ENCODE results near the gene SIRT6. TPM values are rescaled to one million over a fixed set of nuclear protein-coding genes. Genes with fewer than 3 reads are reported as not detected.
"Not testable (repeated sequence)": the region's sequence is repeated elsewhere in the genome, so short reads cannot be mapped to it uniquely, and the experiment has no call there.

SIRT6 gene
- total RNA-seq, 1 experiment from 2014 or later = 22.2 TPM

GRCh38 chr19:4151623-4152022 lies 30.7 kb downstream of the SIRT6 start:
- no peak overlapping the region for H3K4me2 ChIP-seq
- no peak overlapping the region for H3K4me3 ChIP-seq
- no peaks in the 10 kb centered on the region for H3K9me2 ChIP-seq (ENCODE audit: insufficient read depth)
- TF ChIP-seq EZH2 (IDR thresholded peaks at IDR 0.05; ENCODE audit: low read depth) = no peak
- TF ChIP-seq CTCF (conservative IDR thresholded peaks at IDR 0.05) = no peak
- intact Hi-C loops (cut with micrococcal nuclease; ENCODE audit: unreplicated experiment) = loop anchor here (2.0 kb wide), 1 partner anchor 15 kb away; no protein-coding TSS in a partner anchor
- ChIA-PET POLR2A (ENCODE audit: unreplicated experiment) (no interaction called here), CTCF (no interaction called here)
- H3K79me2 ChIP-seq (ENCODE audit: low read depth) = no peaks in the 10 kb centered on the region
- H3K4me1 ChIP-seq (replicated peaks; ENCODE audit: insufficient read depth) = no peaks in the 10 kb centered on the region
- no peak overlapping the region for H3K27ac ChIP-seq
- H3K9me3 ChIP-seq (ENCODE audit: insufficient read depth, low read depth) = no peaks in the 10 kb centered on the region
- H3F3A ChIP-seq (ENCODE audit: insufficient read depth, low read depth) = no peaks in the 10 kb centered on the region
- no peaks in the 10 kb centered on the region for H4K20me1 ChIP-seq (ENCODE audit: insufficient read depth)
- no peak overlapping the region for H2AFZ ChIP-seq
- H3K27me3 ChIP-seq (ENCODE audit: insufficient read depth, low read depth) = no peaks in the 10 kb centered on the region
- no peaks in the 10 kb centered on the region for H3K36me3 ChIP-seq (ENCODE audit: low read depth)
- BruUV-seq (replicated peaks) = no TSS peak
- no peak for DNase-seq

DNA sequence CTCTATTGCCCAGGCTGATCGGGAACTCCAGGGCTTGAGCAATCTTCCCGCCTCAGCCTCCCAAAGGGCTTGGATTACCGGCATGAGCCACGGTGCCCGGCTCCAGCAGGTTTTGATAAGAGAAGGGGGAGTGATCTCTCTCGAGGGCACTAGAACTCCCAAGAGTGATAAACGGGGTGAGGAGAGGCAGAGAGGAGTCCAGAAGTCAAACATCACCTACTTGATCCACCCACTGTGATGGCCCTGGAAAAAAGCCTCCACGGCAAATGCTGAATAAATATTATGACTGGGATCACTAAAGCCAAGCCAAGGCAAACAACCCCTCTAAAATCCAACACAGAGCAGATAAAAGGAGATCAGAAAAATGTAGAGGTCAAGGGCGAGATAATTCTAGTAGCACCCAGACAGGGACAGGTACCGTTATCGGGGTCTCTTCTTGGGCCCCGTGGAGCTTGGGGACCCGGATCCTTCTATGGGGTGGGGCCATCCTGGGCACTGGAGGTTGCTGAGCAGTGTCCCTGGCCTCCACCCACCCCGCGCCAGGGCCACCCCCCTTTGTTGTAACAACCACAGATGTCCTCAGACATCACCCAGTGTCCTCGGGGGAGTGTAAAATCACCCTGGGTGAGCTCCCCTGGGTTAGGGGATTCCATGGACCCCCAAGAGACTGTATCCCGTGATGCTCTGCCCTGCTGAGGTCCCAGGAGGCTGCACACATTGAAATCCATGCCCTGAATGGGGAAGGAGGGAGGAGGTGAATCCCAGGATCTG lies 32.7 kb downstream of the SIRT6 start:
- TF ChIP-seq EZH2 (IDR thresholded peaks at IDR 0.05; ENCODE audit: low read depth) = no peak
- no peak overlapping the region for H3K4me2 ChIP-seq
- no peak overlapping the region for H3K27ac ChIP-seq
- DNase-seq = no peak
- H3K27me3 ChIP-seq (ENCODE audit: insufficient read depth, low read depth) = no peaks in the 10 kb centered on the region
- H3K9me3 ChIP-seq (ENCODE audit: insufficient read depth, low read depth) = no peaks in the 10 kb centered on the region
- BruUV-seq (replicated peaks) = no TSS peak
- no peaks in the 10 kb centered on the region for H4K20me1 ChIP-seq (ENCODE audit: insufficient read depth)
- H3K36me3 ChIP-seq (ENCODE audit: low read depth) = no peaks in the 10 kb centered on the region
- no peak overlapping the region for H3K4me3 ChIP-seq
- H3K79me2 ChIP-seq (ENCODE audit: low read depth) = no peaks in the 10 kb centered on the region
- intact Hi-C loops (cut with micrococcal nuclease; ENCODE audit: unreplicated experiment) = loop anchor here (10.0 kb wide), 1 partner anchor 85 kb away; the partner anchor contains the start of gene ZBTB7A
- H2AFZ ChIP-seq = no peak overlapping the region
- ChIA-PET CTCF (no interaction called here), POLR2A (ENCODE audit: unreplicated experiment) (no interaction called here)
- H3K4me1 ChIP-seq (replicated peaks; ENCODE audit: insufficient read depth) = peaks cover 7% of the 10 kb centered on the region
- peaks cover 6% of the 10 kb centered on the region; the same call in 1 of the 2 replicates for H3F3A ChIP-seq (ENCODE audit: insufficient read depth, low read depth)
- H3K9me2 ChIP-seq (ENCODE audit: insufficient read depth) = no peaks in the 10 kb centered on the region

DNA sequence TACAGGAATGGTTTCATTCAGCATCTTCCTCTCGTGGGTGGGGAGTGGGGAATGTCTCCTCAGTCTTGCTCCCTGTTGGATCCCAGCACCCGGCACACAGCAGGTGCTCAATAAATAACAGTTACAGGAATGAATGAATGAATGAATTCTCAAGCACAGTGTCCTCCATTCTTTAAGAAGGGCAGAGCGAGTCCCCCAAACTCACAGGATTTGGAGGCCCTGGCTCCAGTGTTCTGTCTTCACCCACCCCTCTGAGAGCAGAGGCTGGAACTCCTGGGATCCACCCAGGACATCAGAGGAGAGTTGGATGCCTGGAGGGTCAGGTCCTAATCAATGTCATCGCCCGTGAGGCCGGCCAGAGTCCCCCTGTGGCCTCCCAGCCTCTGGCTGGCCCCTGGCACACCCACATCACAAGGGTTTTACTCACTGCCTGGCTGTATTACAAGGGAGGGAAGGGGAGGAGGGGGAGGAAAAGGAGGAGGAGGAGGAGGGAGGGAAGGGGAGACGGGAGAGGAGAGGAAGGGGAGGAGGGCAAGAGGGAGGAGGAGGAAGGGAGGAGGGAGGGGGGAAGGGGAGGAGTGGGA lies 37.6 kb downstream of the SIRT6 start:
- H2AFZ ChIP-seq = no peak overlapping the region
- H3F3A ChIP-seq (ENCODE audit: insufficient read depth, low read depth) = peaks cover 17% of the 10 kb centered on the region; the same call in 1 of the 2 replicates
- DNase-seq = peak; percentile 50 to 67
- H3K9me2 ChIP-seq (ENCODE audit: insufficient read depth) = no peaks in the 10 kb centered on the region
- peak overlapping the region; percentile 68 for H3K27ac ChIP-seq
- H3K27me3 ChIP-seq (ENCODE audit: insufficient read depth, low read depth) = no peaks in the 10 kb centered on the region
- ChIA-PET POLR2A (ENCODE audit: unreplicated experiment) (no interaction called here), CTCF (no interaction called here)
- intact Hi-C loops (cut with micrococcal nuclease; ENCODE audit: unreplicated experiment) = loop anchor here (5.0 to 10.0 kb wide), 3 partner anchors 38 to 80 kb away; partner anchors contain the start of genes ANKRD24, SIRT6 and ZBTB7A
- no peaks in the 10 kb centered on the region for H4K20me1 ChIP-seq (ENCODE audit: insufficient read depth)
- no peaks in the 10 kb centered on the region for H3K79me2 ChIP-seq (ENCODE audit: low read depth)
- peaks cover 10% of the 10 kb centered on the region for H3K4me1 ChIP-seq (replicated peaks; ENCODE audit: insufficient read depth)
- H3K9me3 ChIP-seq (ENCODE audit: insufficient read depth, low read depth) = no peaks in the 10 kb centered on the region
- no peaks in the 10 kb centered on the region for H3K36me3 ChIP-seq (ENCODE audit: low read depth)
- no peak overlapping the region for H3K4me3 ChIP-seq
- peak overlapping the region; percentile 38; the same call in 1 of the 2 replicates for H3K4me2 ChIP-seq
- no peak for TF ChIP-seq CTCF (conservative IDR thresholded peaks at IDR 0.05)
- no peak for TF ChIP-seq EZH2 (IDR thresholded peaks at IDR 0.05; ENCODE audit: low read depth)
- BruUV-seq (replicated peaks) = TSS peak; percentile 59

- CTCF ChIA-PET; POLR2A ChIA-PET (ENCODE audit: unreplicated experiment); H3K27me3 ChIP-seq (ENCODE audit: insufficient read depth, low read depth); H3K79me2 ChIP-seq (ENCODE audit: low read depth); H4K20me1 ChIP-seq (ENCODE audit: insufficient read depth); H3K4me2 ChIP-seq; H3K4me3 ChIP-seq; H2AFZ ChIP-seq; H3K9me2 ChIP-seq (ENCODE audit: insufficient read depth); H3K27ac ChIP-seq; BruUV-seq (replicated peaks); H3K36me3 ChIP-seq (ENCODE audit: low read depth); DNase-seq; H3K9me3 ChIP-seq (ENCODE audit: insufficient read depth, low read depth): not testable (repeated sequence)
- H3K4me1 ChIP-seq (replicated peaks; ENCODE audit: insufficient read depth) = peaks cover 10% of the 10 kb centered on the region
- intact Hi-C loops (cut with micrococcal nuclease; ENCODE audit: unreplicated experiment) = loop anchor here (5.0 to 10.0 kb wide), 3 partner anchors 39 to 78 kb away; partner anchors contain the start of genes ANKRD24, SIRT6 and ZBTB7A
- H3F3A ChIP-seq (ENCODE audit: insufficient read depth, low read depth) = peaks cover 17% of the 10 kb centered on the region; the same call in 1 of the 2 replicates
These were observed 39.4 kb downstream of the SIRT6 start for GRCh38 chr19:4142916-4143315.

All from PC-9 (cell line).